CD4-positive, alpha-beta T cell treated with Interleukin-2 at 100 ng/mL for 4 hours (primary cell): Measurements from ENCODE around the gene PDE1A.

Experiments used
- DNase-seq: peaks from one replicate; pipeline ENCODE4 v3.0.0-alpha.2; 2020; ENCODE audit warnings: low spot score

Gene PDE1A

DNA sequence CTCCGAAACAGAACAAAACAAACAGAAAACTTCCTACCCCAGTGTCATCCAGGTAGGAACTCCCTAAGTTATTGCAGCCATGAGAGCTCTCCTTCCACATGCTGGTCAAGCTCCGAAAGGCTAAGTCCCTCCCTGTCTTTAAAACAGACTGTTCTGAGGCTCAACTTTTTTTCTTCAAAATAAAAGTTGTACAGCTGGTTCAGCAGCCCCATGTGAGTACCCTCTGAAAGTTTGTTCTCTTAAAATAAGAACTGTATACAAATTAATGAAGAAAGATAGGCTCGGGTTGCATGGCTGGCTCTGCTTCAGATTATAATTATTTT lies at the start of gene PDE1A:
PDE1A (minus strand) TSS at position 119 of the 323 bp plus-strand sequence.
- DNase-seq: no peak

DNA sequence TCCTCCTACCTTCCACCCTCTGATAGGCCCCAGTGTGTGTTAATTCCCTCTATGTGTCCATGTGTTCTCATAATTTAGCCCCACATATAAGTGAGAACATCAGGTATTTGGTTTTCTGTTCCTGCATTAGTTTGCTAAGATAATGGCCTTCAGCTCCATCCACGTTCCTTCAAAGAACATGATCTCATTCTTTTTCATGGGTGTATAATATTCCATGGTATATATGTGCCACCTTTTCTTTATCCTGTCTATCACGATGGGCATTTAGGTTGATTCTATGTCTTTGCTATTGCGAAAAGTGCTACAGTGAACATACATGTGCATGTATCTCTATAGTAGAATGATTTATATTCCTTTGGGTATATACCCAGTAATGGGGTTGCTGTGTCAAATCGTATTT lies 46.8 kb upstream of the PDE1A start:
- no peak for DNase-seq

DNA sequence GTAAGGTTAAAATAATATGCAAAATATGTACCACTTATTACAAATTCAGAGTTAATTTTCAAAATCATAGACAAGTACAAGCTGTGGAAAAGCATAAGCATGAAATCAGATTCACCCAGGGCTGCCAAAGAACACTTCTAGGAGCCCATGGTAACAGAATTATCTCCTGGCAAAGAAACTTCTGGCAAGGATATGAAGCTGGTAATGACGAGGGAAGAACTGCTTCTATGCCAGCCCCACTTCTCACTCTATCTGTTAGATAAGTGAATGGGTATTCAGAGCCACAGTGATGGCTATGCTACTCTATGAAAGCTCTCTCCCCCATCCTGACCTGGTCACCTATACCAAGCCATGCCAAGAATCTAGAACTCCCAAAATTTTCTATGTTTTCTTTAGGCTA lies 36.9 kb upstream of the PDE1A start:
- DNase-seq: no peak

DNA sequence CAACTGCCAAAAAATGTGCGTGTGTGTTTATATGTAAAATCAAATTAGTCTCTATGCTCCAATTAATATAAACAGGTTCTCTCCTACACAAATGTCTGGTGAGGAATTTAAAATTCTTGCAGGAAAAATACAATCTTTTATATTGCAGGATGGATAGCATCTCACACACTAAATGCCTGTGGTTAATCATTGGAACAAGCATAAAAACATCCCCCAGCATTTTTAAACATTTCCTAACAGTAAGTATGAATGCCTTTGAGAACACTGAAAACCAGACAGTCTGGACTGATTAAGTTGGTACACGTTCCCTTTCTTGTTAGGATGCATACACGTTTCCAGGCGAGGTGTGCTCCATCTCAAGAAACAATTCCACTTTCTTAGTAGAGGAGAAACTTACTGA lies 29.9 kb upstream of the PDE1A start:
- DNase-seq: no peak

GRCh38 chr2:182452456-182452990 lies 25.7 kb upstream of the PDE1A start:
- DNase-seq: no peak

DNA sequence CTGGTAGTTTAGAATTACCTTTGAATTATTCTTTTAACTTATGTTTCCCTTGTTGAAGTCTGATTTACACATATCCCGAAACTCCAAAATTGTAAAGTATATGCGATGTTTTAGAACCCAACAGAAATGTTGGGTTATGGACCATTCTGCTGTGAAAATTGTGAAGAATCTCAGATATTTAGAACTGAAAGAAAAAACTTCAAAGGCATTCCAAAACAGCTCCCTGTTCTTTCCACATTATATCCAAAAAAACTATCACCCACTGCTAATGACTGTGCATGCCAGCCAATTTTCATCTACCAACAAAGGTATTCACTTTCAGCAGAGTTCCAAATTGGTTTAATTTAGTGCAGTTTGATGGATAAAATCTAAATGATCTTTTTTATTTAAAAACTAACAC lies 21.5 kb upstream of the PDE1A start:
- no peak for DNase-seq

DNA sequence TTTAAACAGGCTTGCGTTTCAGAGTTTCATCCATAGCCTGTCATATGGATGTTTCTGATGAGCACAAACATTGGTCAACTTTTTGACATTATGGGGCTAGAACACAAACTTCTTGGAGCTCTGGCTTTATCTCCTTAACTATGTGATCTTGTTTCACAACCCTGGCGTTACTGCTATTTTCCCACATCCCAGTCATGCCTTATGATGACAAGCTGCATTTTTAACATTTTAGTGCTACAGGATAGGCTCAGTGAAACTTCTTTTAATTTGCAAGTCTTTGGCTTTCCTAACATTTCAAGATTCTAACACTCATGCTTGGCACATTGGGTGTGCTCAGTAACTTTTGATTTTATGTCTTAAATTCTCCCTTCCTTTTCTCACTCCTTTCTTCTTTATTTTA lies 21.0 kb upstream of the PDE1A start:
- no peak for DNase-seq

DNA sequence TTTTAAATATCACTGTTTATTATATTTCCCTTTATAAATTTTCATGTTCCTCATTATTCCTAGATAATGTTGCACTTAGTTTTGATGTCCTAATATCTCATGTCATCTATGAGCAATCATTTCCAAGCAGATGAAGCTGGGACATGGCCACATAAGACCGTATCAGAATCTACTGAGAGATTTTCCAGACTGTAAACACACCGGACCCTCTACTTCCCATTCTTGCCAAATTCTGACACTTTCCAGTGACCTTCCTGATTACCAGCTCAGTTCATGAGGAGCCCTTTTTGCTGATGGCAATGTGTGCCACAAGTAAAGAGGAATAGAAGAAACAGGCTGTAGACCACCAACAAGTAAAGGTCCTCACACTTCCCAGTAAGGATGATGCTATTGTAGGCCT lies 20.3 kb upstream of the PDE1A start:
- DNase-seq: no peak

DNA sequence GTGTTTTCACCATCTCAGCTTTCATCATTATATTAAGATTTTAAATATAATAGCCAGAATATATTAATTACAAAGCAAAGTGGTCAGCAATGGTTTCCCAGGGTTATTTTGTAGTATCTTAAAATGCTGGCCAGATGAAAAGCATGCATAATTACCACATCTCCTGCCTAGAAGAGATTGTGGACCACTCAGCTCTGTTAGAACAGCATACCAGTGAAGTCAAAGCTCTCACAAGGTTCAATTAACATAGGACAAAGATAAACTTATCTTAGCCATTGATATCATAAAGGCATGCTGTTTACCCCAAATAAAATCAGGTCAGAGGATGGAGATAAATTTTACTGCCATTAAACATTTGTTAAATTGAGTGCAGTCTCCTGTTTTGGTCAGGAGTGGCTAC lies 19.3 kb upstream of the PDE1A start:
- no peak for DNase-seq

DNA sequence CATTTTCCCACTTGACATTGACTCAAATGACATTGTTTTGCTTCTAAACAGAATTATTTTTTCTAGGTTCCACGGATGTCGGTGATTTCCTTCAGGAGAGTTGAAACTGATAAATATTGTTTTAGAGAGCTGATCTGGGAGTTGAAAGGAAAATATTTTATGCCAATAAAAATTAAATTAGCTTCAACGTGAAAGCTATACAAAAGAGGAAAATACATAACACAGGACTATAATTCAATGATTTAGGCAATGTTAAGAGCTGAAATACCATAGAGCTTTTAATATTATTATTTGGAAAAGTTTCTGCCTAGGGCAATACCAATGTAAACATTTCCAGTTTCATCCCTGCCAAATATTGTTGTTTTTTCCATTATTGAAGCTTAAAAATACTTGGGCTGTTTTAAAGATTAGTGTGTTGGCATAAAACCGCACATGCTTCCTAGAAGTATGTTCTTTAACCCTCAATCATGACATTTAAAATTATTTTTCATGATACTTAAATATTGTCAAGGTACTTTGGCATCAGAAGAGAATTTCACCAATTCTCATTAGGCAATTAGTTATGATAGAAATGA lies 18.6 kb upstream of the PDE1A start:
- no peak for DNase-seq

DNA sequence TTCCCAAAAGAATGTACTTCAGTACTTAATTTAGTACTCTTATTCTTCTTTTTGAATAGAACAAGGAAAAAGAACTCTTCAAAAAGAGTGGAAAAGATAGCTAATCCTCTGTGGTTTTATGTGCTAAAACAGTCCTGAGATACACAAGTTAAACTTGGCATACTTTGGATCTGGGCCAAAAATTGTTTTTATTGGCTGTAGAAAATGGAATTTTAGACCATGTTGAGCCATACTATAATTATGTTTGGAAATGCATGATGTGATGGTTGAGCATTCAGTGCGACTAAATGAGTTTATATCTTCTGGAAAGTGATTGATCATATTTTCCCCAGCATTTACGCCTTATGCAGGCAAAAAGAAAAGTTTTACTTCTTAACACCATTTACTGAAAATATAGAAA lies 18.0 kb upstream of the PDE1A start:
- DNase-seq: no peak

DNA sequence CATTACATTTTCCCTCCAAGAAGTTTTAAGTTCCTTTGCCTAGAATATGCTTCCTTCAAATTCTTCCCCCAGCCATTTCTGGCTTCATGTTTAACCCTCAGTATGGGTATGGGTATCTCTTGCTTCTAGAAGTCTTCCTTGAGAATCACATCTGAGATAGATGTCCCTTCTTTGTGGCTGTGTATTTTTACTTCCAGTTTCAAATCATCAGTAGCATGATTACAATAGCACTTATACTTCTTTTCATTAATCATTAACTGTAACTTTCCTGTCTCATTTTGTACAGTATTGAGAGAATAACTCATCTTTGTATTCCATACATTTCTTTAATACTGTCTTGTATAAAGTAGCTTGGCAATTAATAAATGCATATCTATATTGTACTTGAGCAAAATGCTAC lies 17.3 kb upstream of the PDE1A start:
- DNase-seq: no peak

DNA sequence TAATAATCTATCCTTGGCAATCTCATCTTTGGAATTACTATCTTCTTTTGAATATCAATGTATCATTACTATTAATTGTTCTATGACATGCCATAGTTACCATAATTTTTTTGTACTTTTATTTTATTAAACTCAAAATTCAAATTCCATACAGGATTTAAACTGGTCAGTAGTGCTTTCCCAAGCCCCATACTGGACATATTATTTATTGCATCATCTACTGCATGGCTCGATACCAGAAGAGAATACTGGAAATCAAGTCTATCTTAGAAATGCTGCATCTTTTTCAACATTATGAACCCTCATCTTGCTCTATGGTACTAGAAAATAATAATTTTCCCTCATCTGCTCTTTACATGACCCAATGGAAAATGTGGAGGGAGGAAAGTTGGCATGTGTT lies 9.4 kb upstream of the PDE1A start:
- no peak for DNase-seq

DNA sequence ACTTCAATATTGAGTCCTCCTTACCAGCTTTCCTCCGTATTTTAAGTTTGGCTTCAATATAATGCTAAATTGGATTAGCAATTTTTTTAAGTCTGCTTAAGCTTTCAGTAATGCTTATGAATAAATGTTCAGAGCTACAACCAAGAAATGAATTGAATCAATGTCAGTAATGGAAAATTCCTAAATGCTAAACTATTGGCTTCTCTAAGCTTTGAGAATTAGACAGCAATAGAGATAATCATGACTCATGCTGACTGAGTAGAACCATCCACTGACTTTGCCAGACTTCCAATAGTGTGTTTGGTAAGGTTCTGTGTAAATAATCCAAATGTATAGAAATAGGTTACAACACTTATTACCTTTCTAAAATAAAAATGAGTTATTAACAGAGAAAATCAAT lies 8.9 kb upstream of the PDE1A start:
- no peak for DNase-seq

- no peak for DNase-seq
Observed at GRCh38 chr2:182432051-182432450, 5.2 kb upstream of the PDE1A start.

- no peak for DNase-seq
Observed at GRCh38 chr2:182428476-182428875, 1.6 kb upstream of the PDE1A start.

DNA sequence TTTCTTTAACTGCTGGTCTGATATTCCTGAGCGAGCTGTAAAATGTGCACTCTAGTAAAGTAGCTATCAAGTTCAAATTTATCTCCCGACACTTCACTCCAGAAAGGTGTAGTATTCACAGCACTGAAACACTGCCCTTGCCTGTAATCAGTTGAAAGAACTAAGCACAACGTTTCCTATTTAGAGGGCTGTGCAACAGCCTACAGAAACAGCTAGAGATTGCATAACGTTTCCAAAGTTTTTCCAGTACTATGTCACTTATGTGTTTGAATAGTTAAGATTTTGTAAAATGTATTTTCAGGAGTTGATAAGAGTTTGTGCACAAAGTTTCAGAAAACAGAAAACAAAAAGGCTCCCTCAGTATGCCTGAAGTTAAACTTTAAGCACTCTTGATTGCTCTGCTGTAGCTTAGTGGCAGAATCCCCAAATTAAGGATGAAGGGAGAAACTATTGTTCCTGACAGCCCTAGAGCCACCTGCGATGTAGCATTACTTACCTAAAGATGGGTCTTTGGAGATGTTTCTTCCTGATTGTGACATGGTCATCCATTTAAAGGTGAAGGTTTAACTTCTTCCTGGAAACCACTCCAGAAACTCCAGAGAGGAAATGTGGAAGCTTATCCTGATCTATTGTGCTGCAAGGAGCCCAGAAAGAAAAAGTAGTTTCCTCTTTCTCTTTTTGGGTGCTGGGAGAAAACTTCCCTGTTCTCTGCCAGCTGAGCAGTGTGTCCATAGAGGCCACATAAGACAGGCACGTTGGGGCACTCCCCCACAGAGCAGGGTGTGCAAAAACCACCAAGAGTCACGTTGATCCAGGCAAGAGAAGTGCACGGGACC lies 536 bp downstream of the PDE1A start:
- DNase-seq: no peak

GRCh38 chr2:182422864-182423263 lies 4.0 kb downstream of the PDE1A start:
- DNase-seq: no peak

DNA sequence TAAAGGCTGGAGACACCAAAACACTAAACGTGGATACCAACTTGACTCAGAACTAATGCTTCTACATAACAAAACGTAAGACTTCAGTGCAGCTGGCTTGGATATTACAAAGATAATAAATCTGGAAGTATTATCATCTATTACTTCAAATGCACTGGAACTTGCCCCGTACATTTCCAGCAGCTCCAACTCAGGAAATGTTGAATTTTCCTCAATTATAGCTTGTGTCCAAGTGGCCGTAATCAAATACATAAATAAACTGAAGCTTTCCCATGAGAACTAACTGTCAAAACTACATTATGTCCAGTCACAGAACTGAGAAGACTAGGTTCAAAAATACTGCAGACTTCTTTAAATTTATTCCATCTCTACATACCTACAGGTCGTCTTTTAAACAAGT lies 6.2 kb downstream of the PDE1A start:
- DNase-seq: no peak

DNA sequence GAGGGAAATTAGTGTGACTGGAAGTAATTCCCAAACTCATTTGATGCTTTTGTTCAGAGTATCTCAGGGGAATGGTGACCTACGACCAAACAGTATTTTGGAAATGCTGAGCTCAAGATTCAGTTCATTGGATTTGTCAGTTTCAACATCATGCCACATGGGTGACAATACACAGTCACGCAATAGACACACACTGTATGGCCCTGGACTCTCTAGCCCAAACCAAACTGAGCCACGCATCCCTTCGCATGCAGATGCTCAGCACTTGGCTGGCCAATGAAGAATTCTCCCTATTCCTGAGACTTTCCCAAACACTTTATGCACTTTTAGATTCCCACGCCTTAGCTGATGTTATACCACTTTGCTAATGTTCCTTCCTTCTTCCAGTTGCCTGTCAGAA lies 10.0 kb downstream of the PDE1A start:
- DNase-seq: no peak

DNA sequence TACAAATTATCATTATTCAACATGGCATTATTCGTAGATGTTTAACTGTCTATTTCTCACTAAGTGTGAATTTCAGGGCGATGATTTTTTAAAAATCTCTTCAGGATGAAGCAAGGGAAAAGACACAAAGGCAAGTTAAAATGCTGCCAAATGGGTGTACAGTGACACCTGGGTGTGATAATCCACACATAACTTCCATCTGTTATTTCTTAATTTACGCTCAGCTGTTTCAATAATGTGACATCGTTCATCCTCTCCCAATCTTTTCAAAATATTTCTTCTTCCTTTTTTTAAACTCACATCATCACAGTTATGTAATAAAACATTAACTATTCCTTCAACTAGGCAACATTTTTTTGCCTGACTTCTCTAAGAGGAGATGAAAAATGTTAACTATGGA lies 10.6 kb downstream of the PDE1A start:
- DNase-seq: no peak

- DNase-seq: no peak
Observed at GRCh38 chr2:182415771-182416170, 11.1 kb downstream of the PDE1A start.

DNA sequence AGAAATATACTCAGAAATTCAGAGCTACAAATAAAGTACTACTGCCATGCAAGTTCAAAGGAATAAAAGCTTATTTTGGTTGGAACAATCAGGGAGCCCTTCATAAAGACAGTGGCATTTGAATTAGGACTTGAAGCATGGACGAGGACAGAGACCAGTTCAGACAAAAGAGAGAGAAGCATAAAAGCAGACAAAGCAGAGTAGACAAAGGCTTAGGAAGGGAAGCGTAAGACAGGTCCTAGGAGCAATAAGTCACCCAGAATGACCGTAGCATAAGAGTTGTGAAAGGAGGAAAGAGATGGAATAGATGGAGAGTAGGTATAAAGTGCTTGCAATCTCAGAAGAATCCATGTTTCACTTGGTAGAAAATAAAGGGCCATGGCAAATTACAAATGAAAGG lies 14.0 kb downstream of the PDE1A start:
- DNase-seq: no peak

DNA sequence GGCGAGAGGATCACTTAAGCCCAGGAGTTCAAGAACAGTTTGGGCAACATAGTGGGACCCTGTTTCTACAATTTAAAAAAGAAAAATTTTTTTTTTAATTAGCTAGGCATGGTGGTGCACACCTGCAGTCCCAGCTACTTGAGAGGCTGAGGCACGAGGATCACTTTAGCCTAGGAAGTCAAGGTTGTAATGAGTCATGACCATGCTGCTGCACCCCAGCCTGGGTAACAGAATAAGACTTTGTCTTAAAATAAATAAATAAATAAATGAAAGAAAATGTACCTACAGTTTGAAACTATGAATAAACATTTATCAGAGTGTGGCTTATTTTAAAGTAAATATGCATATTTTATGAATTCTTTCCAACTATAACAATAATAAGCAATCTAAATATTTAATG lies 16.7 kb downstream of the PDE1A start:
- DNase-seq: no peak
